ENCODE data around the gene SLCO2A1. TPM values are rescaled to one million over a fixed set of nuclear protein-coding genes. Genes with fewer than 3 reads are reported as not detected.

The SLCO2A1 gene
- total and polyA plus RNA-seq, 8 donors, result 34.7 to 180 (median 57.6) TPM

- intact Hi-C loops (cut with DNase I), result no loop called here
- no peak for ATAC-seq
- DNase-seq, result no peak
- Histone ChIP-seq H3K27ac (no peak overlapping the region), H3K27me3 (no peaks in the 10 kb centered on the region), H3K4me1 (no peaks in the 10 kb centered on the region), H3K36me3 (no peaks in the 10 kb centered on the region), H3K4me3 (no peak overlapping the region), H3K9me3 (no peaks in the 10 kb centered on the region)
- no peak for TF ChIP-seq CTCF (IDR thresholded peaks at IDR 0.05)
Observed at GRCh38 chr3:133884887-133885711, 144.6 kb downstream of the SLCO2A1 start.

DNA sequence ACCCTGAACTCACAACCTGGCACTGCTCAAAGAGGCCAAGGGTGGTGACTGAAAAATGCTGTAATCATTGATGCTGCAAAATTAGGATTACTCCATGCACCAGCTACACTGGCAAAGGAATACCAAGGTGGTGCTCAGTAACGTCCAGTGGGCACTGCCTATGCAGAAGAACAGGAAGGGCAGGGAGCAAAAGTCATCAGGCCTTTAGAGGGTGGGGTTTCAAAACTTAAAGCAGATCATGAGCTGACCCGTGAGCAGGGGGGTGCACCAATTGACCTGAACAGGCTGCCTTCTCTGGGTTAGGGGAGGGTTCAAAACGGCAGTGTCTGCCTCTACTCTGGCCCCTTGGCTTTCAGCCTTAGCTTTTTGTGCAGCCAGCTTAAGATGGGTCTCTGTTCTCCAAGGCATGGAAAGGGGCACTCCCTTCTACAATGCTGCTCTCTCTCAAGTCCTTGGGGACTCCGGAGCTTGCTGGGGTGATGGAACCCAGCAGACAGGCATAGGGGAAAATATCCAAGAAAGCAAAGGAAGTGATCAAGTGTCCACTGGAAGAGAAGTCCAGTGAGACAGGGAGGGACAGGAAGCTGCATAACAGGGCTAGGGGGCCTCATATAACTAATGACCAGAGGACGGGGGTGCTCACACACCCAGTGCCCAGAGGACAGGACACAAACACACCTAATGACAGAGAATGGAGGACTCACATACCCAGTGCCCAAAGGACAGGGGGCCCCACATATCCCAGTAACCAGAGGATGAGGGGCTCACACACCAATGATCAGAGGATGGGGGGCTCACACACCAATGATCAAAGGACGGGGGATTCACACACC is 145.5 kb downstream of the SLCO2A1 start:
- intact Hi-C loops (cut with DNase I), result no loop called here
- TF ChIP-seq CTCF (IDR thresholded peaks at IDR 0.05), result no peak
- no peaks in the 10 kb centered on the region for H3K27me3 ChIP-seq
- no peaks in the 10 kb centered on the region for H3K36me3 ChIP-seq
- H3K9me3 ChIP-seq, result peaks cover 0 to under 1% of the 10 kb centered on the region in 2 donors
- H3K27ac ChIP-seq, result no peak overlapping the region
- DNase-seq (no peak), ATAC-seq (no peak)
- no peaks in the 10 kb centered on the region for H3K4me1 ChIP-seq
- no peak overlapping the region for H3K4me3 ChIP-seq

DNA sequence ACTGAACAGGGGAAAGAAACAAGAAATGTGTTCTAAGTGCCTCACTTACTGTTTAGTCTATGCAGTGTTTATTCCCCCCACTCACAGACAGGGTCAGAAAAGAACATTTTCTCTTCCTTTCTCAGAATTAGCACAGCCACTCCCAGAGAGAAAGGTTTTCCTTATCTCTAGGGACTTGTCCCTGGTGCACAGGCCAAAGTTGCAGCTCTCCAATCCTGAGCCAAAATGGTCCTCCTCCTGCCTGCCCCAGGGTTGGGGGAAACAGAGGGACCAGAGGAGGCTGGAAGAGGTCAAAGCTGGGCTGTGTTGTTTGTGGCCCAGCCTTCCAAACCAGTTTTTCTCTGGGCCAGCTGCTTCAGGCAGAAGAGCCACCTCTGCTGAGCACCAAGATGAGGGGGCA is 146.1 kb downstream of the SLCO2A1 start:
- intact Hi-C loops (cut with DNase I), result no loop called here
- no peak for TF ChIP-seq CTCF (IDR thresholded peaks at IDR 0.05)
- Histone ChIP-seq H3K4me1 (no peaks in the 10 kb centered on the region), H3K27me3 (no peaks in the 10 kb centered on the region), H3K36me3 (no peaks in the 10 kb centered on the region), H3K4me3 (no peak overlapping the region), H3K27ac (no peak overlapping the region), H3K9me3 (peaks cover 0 to 6% of the 10 kb centered on the region in 2 donors)
- DNase-seq (no peak), ATAC-seq (no peak)

DNA sequence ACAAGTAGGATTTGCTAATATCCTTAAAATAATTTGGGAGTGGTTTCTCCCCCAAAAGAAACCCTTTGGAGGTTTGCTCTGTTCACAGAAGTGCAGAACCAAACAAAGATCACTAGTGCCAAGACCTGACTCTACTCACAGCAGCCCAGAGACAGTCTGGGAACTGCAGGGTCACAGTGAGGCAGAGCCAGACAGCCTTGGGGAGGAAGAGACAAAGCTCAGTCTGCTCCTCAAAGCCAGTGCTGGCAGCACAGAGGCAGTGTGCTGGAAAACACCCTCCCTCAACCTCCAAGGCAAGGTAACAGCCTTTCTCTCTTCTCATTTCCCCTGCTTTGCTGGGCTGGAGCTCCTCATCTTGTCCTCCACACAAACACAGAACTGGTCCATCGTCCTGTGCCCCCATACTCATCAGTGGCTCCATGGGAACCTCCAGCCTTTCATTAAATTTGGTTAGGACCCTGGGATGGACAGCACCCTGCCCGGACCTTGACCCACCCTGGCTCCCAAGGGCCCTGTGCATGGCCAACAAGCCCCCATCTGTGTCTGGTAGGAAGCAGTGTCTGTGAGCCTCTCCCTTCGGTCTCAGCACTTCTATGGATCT is 146.6 kb downstream of the SLCO2A1 start:
- H3K36me3 ChIP-seq, result no peaks in the 10 kb centered on the region
- no peak for TF ChIP-seq CTCF (IDR thresholded peaks at IDR 0.05)
- no peak for DNase-seq

More for the DNA sequence above, 146.6 kb downstream of the SLCO2A1 start:
- no peak for ATAC-seq
- intact Hi-C loops (cut with DNase I), result no loop called here
- H3K4me1 ChIP-seq, result no peaks in the 10 kb centered on the region
- no peak overlapping the region for H3K4me3 ChIP-seq
- no peak overlapping the region for H3K27ac ChIP-seq
- H3K27me3 ChIP-seq, result no peaks in the 10 kb centered on the region
- peaks cover 0 to 12% of the 10 kb centered on the region in 2 donors for H3K9me3 ChIP-seq
